Stimulated activated CD8-positive, alpha-beta memory T cell treated with anti-CD3 and anti-CD28 coated beads, Interleukin-12 subunit alpha, Interleukin-12 subunit beta, amount 100 ng/mL, for 24 hours (primary cell): Measurements from ENCODE around the gene GABRB1.

Experiments used
- DNase-seq: peaks from one replicate; pipeline ENCODE4 v3.0.0-alpha.2; 2020; ENCODE audit errors: extremely low read depth

GABRB1 gene

DNA sequence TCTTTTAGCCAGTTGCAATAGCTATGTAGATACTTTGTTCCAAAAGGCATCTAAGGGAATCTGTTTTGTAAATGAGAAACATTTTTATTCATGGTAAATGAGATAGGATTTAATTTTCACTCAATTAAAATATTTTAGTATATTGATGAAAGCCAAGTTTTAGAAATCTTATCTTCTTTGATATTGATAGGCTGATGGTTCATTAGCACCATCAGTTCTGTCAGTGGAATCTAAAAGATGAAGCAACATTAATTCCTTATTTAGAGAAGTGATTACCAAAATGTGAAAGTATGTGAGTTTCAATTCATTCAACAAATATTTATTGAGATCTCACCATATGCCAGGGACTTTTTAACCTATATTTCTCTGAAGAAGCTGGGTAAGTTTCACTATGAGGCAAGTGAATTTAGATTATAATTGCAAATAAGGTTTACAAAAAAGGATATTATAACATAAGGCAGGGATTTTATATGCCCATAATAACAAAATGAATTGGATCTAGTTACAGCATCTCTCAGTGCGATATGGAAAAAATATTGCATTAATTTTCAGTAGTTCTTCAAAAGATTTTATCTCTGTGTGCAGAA lies 79.3 kb downstream of the GABRB1 start:
- no peak for DNase-seq

DNA sequence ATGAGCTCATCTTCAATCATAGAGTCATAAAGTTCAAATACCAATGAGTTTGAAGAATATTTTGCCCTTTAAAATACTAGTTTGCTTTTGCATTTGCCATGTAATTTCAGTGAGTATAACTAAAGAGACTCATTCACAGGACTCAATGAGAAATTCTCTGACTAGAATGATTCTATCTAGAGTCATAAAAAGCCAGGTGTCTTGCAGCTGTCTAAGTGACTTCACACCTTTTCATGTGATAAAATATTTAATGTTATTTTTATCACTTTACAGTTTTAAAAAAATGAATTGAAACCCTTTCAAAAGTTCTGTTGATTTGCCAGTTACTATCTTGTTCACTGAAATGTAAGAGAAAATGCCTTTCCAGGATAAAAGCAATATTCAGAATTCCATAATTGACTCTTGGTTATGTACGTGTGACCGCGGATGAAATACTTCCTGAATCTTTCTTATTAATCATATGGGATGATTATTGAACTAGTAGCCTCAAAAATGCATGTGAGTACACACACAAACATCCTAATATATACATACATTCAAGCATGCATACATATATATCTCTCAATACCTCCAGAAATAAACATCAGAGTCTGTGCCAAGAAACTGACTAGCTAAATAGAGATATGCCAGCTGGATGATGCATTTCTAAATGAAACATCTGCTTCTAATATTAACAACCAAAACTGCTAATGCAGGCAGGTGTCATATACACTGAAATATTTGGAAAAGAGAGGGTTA lies 87.0 kb downstream of the GABRB1 start:
- DNase-seq, result no peak

- DNase-seq, result no peak
These were observed 89.4 kb downstream of the GABRB1 start for GRCh38 chr4:47120783-47121182.

DNA sequence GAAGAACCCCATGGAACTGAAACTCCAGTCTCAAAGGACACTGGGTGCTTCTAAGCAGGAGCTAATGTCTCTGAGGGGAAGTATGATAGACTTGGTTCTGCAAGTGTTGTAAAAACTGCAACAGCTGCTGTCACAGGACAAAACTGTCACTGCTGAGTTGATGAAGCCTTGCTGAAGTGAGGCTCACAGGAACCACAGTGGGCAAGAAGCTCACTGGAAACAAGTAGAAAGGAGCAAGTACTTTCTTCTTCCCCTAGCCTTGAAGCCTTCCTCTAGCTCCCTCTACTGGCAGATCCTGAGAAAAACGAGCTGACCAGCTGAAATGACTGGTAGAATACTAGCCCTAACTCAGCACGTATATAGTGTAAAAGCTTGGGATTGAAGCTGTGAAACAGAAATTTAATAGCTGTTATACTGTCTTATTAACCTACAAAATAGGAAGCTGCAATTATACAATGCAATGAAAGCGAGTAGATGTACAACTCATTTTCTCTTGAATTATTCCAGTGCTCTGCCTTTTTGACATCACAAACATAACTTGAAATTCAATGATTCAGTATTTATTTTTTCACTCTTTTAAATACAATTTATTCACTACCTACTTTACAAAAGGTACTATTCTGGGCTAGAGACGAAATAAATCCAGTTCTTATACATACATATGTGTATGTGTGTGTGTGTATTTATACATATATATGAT lies 91.4 kb downstream of the GABRB1 start:
- DNase-seq, result no peak

DNA sequence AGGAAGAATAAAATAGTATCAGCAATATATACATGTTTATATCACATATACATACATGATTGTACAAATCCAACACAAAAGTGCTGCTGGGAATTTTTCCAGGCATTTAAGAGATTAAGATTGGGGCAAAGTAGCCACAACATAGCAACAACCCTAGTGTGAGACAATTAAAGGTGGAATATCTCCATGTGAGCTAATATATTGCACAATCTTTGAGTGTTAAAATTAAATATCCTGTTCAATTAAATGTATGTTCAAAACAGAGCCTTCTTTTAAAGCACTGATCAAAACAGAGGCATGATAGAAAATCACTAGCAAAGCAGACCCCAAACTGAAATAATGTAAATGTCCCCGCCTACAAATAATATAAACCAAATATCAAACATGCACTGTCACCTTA lies 97.6 kb downstream of the GABRB1 start:
- no peak for DNase-seq

- no peak for DNase-seq
These were observed 103.8 kb downstream of the GABRB1 start for GRCh38 chr4:47135210-47135609.

GRCh38 chr4:47143261-47143660 lies 111.9 kb downstream of the GABRB1 start:
- no peak for DNase-seq

GRCh38 chr4:47145630-47146029 lies 114.3 kb downstream of the GABRB1 start:
- DNase-seq, result no peak

DNA sequence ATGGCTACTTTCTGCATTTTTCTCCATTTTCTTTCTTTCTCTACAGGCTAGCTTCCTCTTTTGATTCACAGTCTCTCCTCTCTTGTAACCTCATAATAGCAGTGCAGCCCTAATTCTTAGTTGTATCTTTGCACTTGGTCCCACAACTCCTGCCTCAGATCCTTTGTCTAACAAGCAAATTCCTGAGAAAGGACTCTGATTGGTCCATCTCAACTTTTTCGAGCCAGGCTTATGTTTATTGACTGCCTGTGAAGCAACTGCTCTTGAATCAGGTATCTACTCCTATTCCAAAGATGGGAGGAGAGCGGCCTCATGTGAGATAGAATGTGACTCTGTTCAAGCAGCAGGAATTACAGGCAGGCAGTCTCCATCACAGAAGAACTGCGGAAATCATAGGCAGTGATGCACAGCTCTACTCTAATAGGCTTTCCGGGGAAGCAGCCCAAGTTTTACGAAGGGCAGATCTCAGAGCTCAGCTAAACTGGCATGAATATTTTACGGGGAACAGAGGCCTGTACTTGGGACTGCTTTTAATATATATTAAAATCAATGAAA lies 123.5 kb downstream of the GABRB1 start:
- DNase-seq, result no peak

DNA sequence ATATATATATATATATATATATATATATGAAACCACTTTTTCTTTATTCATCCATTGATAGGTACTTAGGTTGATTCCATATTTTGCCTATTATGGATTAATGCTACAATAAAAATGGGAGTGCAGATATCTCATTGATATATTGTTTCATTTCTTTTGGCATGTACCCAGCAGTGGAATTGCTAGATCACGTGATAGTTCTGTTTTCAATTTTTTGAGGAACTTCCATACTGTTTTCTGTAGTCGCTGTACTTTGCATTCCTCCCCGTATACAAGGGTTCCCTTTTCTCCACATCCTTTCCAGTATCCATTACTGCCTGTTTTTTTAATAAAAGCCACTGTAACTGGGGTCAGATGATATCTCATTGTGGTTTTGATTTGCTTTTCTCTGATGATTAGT lies 124.6 kb downstream of the GABRB1 start:
- no peak for DNase-seq

- no peak for DNase-seq
These were observed 128.7 kb downstream of the GABRB1 start for GRCh38 chr4:47160095-47160494.

GRCh38 chr4:47167081-47168035 lies 136.0 kb downstream of the GABRB1 start:
- DNase-seq, result no peak

DNA sequence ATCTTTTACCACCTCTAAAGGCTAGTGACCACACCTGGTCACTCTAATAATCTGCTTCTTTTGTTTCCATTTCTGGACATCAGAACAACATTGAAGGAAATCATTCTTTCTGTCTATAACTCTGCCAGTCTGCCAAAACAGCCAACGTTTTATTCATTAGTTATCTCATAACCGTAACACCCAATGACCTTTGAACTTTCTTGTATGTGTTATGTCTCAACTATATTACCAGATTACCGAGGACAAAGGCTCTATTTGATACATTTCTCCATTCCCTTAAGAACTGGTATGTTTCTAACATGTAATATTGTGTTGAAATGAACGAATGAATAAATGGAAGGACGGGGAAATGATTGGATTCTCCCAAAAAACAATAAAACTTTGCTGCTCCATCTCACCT lies 152.7 kb downstream of the GABRB1 start:
- no peak for DNase-seq

- DNase-seq, result no peak
These were observed 154.4 kb downstream of the GABRB1 start for GRCh38 chr4:47185761-47186160.

- DNase-seq, result no peak
These were observed 156.2 kb downstream of the GABRB1 start for GRCh38 chr4:47187608-47188007.

- DNase-seq, result no peak
These were observed 161.8 kb downstream of the GABRB1 start for GRCh38 chr4:47193179-47193578.

- DNase-seq, result no peak
These were observed 162.8 kb downstream of the GABRB1 start for GRCh38 chr4:47194036-47194737.

DNA sequence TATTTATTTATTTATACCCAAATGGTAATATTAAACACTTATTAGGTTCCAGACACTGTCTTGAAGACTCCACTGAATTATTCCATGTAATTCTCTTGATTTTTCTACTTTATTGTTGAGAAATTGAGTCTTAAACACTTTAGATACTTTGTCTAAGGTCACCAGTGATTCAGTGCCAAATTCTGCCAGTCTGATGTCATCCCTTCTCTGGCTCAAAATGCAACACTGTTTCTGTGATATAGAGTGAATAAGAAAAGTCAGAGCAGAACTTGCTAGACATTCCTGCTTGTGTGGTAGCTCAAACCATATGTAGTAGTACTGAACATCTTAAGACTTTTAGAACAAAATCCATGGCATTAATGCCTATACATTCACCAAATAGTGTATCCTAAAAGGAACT lies 164.3 kb downstream of the GABRB1 start:
- no peak for DNase-seq

GRCh38 chr4:47198791-47199190 lies 167.4 kb downstream of the GABRB1 start:
- no peak for DNase-seq

DNA sequence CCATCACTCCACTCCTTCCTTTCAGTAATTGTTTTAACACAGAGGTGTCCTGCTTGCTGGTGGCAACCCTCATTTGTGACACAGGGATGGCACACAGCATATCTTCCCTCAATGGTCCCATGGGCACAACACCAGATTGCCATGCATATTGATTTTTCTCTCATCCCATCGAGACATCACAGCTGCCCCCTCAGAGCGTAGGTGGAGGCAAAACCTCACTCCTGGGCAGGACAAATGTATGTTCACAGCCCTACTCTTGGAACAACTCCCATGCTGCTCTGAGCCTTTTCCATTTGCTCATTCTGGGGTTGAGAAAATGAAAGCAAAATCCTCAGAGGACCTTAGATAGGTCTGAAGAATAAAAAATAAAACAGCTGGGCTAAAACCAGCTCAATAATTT lies 172.2 kb downstream of the GABRB1 start:
- DNase-seq, result no peak

DNA sequence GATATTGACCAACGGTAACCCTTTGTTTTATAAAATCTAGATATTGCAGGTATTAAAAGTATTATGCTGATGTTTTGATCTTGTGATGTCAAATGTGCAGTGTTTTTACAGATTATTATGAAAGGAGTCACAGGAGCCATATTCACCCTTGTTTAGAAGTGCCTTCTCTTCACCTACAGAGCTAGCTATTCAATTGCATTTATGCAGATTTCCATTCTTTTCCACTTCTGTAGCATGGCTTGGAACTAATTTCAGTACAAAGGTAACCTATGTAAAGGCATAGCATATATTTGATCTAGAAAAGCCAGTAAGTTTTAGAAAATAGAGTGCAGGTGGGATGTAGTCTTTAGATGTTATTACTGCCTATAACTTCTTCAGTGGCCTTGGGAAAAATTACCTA lies 176.2 kb downstream of the GABRB1 start:
- no peak for DNase-seq
